ENCODE data around the gene NSUN6. TPM values are rescaled to one million over a fixed set of nuclear protein-coding genes. Genes with fewer than 3 reads are reported as not detected.

NSUN6 gene
- total and polyA plus RNA-seq, 10 of the 15 experiments (the other 5 are each of a cell fraction or from before 2014, with no cell fraction given): 10.2 to 25.0 (median 15.6) TPM

DNA sequence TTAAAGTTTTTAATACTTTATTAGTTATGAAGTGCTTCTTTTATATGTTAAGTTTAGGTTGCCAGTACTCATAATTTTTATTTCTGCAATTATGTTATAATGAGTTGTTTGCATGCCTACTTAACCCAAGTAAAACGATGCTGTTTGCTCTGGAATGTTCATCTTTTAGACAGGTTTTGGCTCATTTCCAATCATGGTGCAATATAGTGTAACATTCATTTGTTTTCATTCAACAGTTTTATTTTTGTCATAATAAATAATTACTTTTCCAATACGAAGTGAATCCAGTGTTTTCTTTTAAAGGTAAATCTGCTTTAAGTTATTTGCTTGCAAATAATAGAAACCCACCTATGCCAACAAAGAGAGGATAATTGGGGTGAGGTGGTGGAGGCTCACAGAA, 30.0 kb upstream of the NSUN6 start:
- no peaks in the 10 kb centered on the region for H3K27me3 ChIP-seq (replicated peaks in 1 of 2; ENCODE audit: control insufficient read depth in 2 of 2, insufficient read depth in 2 of 2, low read length in 1 of 2)
- H3K9ac ChIP-seq (ENCODE audit: control insufficient read depth, insufficient read depth, low read length): no peak overlapping the region
- H3K9me3 ChIP-seq (replicated peaks; ENCODE audit: control insufficient read depth, insufficient read depth, low read length): no peaks in the 10 kb centered on the region
- ChIA-PET RAD21 (ENCODE audit: unreplicated experiment) (no interaction called here), SMC1A (ENCODE audit: uncharacterized antibody, unreplicated experiment) (no interaction called here), CTCF (no interaction called here), POLR2A (no interaction called here)
- no peak overlapping the region for H3K27ac ChIP-seq (ENCODE audit: control insufficient read depth, insufficient read depth)
- H2AFZ ChIP-seq (ENCODE audit: control insufficient read depth, low read depth, low read length): no peak overlapping the region
- no peaks in the 10 kb centered on the region for H3K36me3 ChIP-seq (ENCODE audit: control insufficient read depth in 2 of 2, insufficient read depth in 2 of 2, low read length in 1 of 2)
- H4K20me1 ChIP-seq (ENCODE audit: control insufficient read depth, insufficient read depth): no peaks in the 10 kb centered on the region
- no peak for TF ChIP-seq MYC (IDR thresholded peaks at IDR 0.05; ENCODE audit: insufficient read depth, insufficient read length, insufficient replicate concordance, low read length, severe bottlenecking)
- TF ChIP-seq FOXK2 (IDR thresholded peaks at IDR 0.05): no peak
- TF ChIP-seq NFYB (IDR thresholded peaks at IDR 0.05; ENCODE audit: insufficient read depth, low read depth, low read length): no peak
- no TSS peak for BruUV-seq (replicated peaks)
- FAIRE-seq (no peak), ATAC-seq (no peak), DNase-seq (ENCODE audit: low read depth, low spot score) (no peak)
- intact Hi-C loops (cut with micrococcal nuclease; ENCODE audit: unreplicated experiment): no loop called here
- no peaks in the 10 kb centered on the region for H3K4me1 ChIP-seq (ENCODE audit: control insufficient read depth, insufficient read depth, low read length)
- no peak overlapping the region for H3K4me2 ChIP-seq (ENCODE audit: control insufficient read depth, insufficient read depth)
- no peak overlapping the region for H3K4me3 ChIP-seq
- no peaks in the 10 kb centered on the region for H3K79me2 ChIP-seq (ENCODE audit: control insufficient read depth, insufficient read depth, low read length)
- in situ Hi-C loops (cut with MboI): no loop called here
- WGBS (ENCODE audit: insufficient coverage, insufficient replicate concordance, low lambda C conversion rate, missing lambda C conversion rate): 93% methylated on average over 2 of the region's 2 CpGs

DNA sequence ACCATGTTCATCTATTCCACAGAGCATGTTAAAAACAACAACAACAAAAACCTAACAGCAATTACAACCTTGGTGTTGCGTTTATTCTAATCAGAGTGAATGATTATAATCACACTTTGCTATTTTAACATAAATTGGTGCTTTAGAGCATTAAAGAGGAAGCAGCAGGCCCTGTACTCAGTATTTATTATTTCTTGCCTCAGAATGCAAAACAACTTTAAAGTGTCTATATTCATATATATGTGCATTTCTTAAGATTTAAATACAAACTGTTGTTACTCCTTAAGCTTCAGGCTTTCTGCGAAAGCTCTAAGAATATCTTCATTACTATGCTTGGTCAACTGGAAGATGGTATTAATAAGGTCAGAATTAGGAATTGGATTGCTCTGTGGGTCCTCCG, 29.4 kb upstream of the NSUN6 start:
- no peak overlapping the region for H3K4me3 ChIP-seq
- H3K4me2 ChIP-seq (ENCODE audit: control insufficient read depth, insufficient read depth): no peak overlapping the region
- WGBS (ENCODE audit: insufficient coverage, insufficient replicate concordance, low lambda C conversion rate, missing lambda C conversion rate): 99% methylated on average over 3 of the region's 3 CpGs
- POLR2A ChIA-PET: no interaction called here
- in situ Hi-C loops (cut with MboI): no loop called here
- DNase-seq (ENCODE audit: low read depth, low spot score) (no peak), FAIRE-seq (no peak), ATAC-seq (no peak)
- H4K20me1 ChIP-seq (ENCODE audit: control insufficient read depth, insufficient read depth): no peaks in the 10 kb centered on the region
- BruUV-seq (replicated peaks): no TSS peak
- RAD21 ChIA-PET (ENCODE audit: unreplicated experiment): no interaction called here
- CTCF ChIA-PET: no interaction called here
- no peaks in the 10 kb centered on the region for H3K27me3 ChIP-seq (replicated peaks in 1 of 2; ENCODE audit: control insufficient read depth in 2 of 2, insufficient read depth in 2 of 2, low read length in 1 of 2)
- no peak overlapping the region for H3K9ac ChIP-seq (ENCODE audit: control insufficient read depth, insufficient read depth, low read length)
- no peaks in the 10 kb centered on the region for H3K36me3 ChIP-seq (ENCODE audit: control insufficient read depth in 2 of 2, insufficient read depth in 2 of 2, low read length in 1 of 2)
- no peak overlapping the region for H2AFZ ChIP-seq (ENCODE audit: control insufficient read depth, low read depth, low read length)
- no peaks in the 10 kb centered on the region for H3K4me1 ChIP-seq (ENCODE audit: control insufficient read depth, insufficient read depth, low read length)
- no peak overlapping the region for H3K27ac ChIP-seq (ENCODE audit: control insufficient read depth, insufficient read depth)
- intact Hi-C loops (cut with micrococcal nuclease; ENCODE audit: unreplicated experiment): no loop called here
- SMC1A ChIA-PET (ENCODE audit: uncharacterized antibody, unreplicated experiment): interaction anchor here (1.0 kb wide), 1 partner anchor 597 kb away, joined by 3 read pairs; no protein-coding TSS in a partner anchor
- H3K9me3 ChIP-seq (replicated peaks; ENCODE audit: control insufficient read depth, insufficient read depth, low read length): no peaks in the 10 kb centered on the region
- H3K79me2 ChIP-seq (ENCODE audit: control insufficient read depth, insufficient read depth, low read length): no peaks in the 10 kb centered on the region
- TF ChIP-seq MEF2A (IDR thresholded peaks at IDR 0.05; ENCODE audit: insufficient read depth, low read depth, low read length): no peak
- TF ChIP-seq, protein P1, sequence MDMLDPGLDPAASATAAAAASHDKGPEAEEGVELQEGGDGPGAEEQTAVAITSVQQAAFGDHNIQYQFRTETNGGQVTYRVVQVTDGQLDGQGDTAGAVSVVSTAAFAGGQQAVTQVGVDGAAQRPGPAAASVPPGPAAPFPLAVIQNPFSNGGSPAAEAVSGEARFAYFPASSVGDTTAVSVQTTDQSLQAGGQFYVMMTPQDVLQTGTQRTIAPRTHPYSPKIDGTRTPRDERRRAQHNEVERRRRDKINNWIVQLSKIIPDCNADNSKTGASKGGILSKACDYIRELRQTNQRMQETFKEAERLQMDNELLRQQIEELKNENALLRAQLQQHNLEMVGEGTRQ (IDR thresholded peaks at IDR 0.05; ENCODE audit: borderline replicate concordance, low read depth, low read length): no peak
- no peak for TF ChIP-seq HCFC1 (IDR thresholded peaks at IDR 0.05; ENCODE audit: low read length)
- TF ChIP-seq HDAC6 (IDR thresholded peaks at IDR 0.05; ENCODE audit: unreplicated experiment): no peak
- no peak for TF ChIP-seq CBX3 (IDR thresholded peaks at IDR 0.05; ENCODE audit: borderline replicate concordance, low read depth)
- TF ChIP-seq, protein P2, sequence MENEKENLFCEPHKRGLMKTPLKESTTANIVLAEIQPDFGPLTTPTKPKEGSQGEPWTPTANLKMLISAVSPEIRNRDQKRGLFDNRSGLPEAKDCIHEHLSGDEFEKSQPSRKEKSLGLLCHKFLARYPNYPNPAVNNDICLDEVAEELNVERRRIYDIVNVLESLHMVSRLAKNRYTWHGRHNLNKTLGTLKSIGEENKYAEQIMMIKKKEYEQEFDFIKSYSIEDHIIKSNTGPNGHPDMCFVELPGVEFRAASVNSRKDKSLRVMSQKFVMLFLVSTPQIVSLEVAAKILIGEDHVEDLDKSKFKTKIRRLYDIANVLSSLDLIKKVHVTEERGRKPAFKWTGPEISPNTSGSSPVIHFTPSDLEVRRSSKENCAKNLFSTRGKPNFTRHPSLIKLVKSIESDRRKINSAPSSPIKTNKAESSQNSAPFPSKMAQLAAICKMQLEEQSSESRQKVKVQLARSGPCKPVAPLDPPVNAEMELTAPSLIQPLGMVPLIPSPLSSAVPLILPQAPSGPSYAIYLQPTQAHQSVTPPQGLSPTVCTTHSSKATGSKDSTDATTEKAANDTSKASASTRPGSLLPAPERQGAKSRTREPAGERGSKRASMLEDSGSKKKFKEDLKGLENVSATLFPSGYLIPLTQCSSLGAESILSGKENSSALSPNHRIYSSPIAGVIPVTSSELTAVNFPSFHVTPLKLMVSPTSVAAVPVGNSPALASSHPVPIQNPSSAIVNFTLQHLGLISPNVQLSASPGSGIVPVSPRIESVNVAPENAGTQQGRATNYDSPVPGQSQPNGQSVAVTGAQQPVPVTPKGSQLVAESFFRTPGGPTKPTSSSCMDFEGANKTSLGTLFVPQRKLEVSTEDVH (IDR thresholded peaks at IDR 0.05; ENCODE audit: low read depth, partially characterized antibody): no peak
- no peak for TF ChIP-seq CBX5 (IDR thresholded peaks at IDR 0.05; ENCODE audit: low read depth)
- no peak for TF ChIP-seq ASH2L (IDR thresholded peaks at IDR 0.05; ENCODE audit: borderline replicate concordance, low read depth)
- no peak for TF ChIP-seq MYC (IDR thresholded peaks at IDR 0.05; ENCODE audit: insufficient read depth, insufficient read length, insufficient replicate concordance, low read length, severe bottlenecking)

Measured in GM12878 (cell line).